ENCODE results near the gene INPP5E. TPM values are rescaled to one million over a fixed set of nuclear protein-coding genes. Genes with fewer than 3 reads are reported as not detected.

The INPP5E gene
- total RNA-seq, 2 donors from 2014 or later: 8.8 to 25.4 TPM

DNA sequence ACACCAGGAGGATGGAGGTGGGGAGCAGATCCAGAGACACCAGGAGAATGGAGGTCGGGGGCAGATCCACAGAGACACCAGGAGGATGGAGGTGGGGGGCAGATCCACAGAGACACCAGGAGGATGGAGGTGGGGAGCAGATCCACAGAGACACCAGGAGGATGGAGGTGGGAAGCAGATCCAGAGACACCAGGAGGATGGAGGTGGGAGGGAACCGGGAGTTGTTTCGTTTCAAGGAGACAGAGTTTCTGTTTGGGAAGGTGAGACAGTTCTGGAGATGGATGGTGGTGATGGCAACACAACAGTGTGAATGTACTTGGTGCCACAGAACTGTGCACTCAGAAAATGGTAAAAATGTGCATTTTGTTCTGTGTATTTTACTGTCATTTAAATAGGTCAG, 9.0 kb upstream of the INPP5E start:
- no peak for TF ChIP-seq POLR2A (IDR thresholded peaks at IDR 0.05)
- ATAC-seq: no peak
- Histone ChIP-seq H3K36me3 (replicated peaks in 1 of 2; ENCODE audit: insufficient read depth in 1 of 2, low read depth in 2 of 2) (peaks cover 14 to 52% of the 10 kb centered on the region in 2 donors), H3K27ac (no peak overlapping the region), H3K4me1 (no peaks in the 10 kb centered on the region), H3K9me3 (no peaks in the 10 kb centered on the region), H3K27me3 (no peaks in the 10 kb centered on the region), H3K4me3 (no peak overlapping the region)
- intact Hi-C loops (cut with DNase I): no loop called here
- DNase-seq: no peak
- WGBS, 2 donors: 74 to 80% methylated on average over 3 of the region's 3 CpGs

GRCh38 chr9:136447173-136447778, 7.6 kb upstream of the INPP5E start:
- 89 to 91% methylated on average over 26 to 27 of the region's 27 CpGs for WGBS, 2 donors
- no peaks in the 10 kb centered on the region for H3K9me3 ChIP-seq
- H3K27me3 ChIP-seq: no peaks in the 10 kb centered on the region
- peaks cover 14 to 52% of the 10 kb centered on the region in 2 donors for H3K36me3 ChIP-seq (replicated peaks in 1 of 2; ENCODE audit: insufficient read depth in 1 of 2, low read depth in 2 of 2)
- no peak for DNase-seq
- no peak overlapping the region for H3K4me3 ChIP-seq
- H3K27ac ChIP-seq: no peak overlapping the region
- intact Hi-C loops (cut with DNase I): no loop called here
- TF ChIP-seq POLR2A (IDR thresholded peaks at IDR 0.05) (no peak), CTCF (IDR thresholded peaks at IDR 0.05) (no peak)
- ATAC-seq: no peak
- H3K4me1 ChIP-seq: no peaks in the 10 kb centered on the region

DNA sequence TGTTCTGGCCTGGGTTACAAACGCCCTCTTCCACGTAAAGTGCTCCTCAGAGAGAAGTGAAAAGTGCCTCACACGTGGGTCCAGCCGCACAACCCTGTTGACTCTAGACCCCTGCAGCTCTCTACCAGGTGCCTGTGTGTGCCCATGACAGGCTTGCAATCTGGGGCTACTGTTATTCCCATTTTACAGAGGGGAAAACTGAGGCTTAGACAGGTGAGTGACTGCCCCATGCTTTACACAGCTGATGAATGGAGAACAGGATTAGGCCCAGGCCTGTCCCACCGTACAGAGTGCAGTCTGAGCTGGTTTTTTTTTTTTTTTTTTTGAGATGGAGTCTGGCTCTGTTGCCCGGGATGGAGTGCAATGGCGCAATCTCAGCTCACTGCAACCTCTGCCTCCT, 6.2 kb upstream of the INPP5E start:
- Histone ChIP-seq H3K36me3 (replicated peaks in 1 of 2; ENCODE audit: insufficient read depth in 1 of 2, low read depth in 2 of 2) (peaks cover 10 to 53% of the 10 kb centered on the region in 2 donors), H3K27me3 (no peaks in the 10 kb centered on the region), H3K27ac (no peak overlapping the region), H3K4me3 (no peak overlapping the region), H3K9me3 (no peaks in the 10 kb centered on the region), H3K4me1 (no peaks in the 10 kb centered on the region)
- WGBS, 2 donors: 86 to 97% methylated on average over 7 of the region's 7 CpGs
- intact Hi-C loops (cut with DNase I): no loop called here
- DNase-seq: no peak
- no peak for ATAC-seq
- no peak for TF ChIP-seq POLR2A (IDR thresholded peaks at IDR 0.05)
- TF ChIP-seq CTCF (IDR thresholded peaks at IDR 0.05): no peak

DNA sequence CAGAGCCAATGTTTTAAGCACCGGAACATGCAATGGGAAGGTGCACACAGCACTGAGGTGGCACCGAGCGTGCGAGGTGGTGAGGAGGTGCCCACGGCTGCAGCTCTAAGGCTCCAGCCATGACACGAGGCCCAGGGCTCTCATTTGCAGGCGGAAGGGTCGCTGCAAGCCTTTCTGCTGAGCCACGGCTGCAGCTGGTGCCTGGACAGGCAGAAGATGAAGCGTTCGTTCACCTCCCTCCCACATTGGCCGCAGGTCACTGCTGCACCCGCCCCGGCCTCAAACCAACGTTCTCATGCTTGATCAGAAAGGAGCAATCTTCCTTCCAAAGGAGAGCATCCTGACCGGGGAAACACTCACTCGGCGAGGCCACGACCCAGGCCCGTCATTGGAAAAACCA, 4.5 kb upstream of the INPP5E start:
- no peaks in the 10 kb centered on the region for H3K27me3 ChIP-seq
- no peak for TF ChIP-seq POLR2A (IDR thresholded peaks at IDR 0.05)
- no peak for TF ChIP-seq CTCF (IDR thresholded peaks at IDR 0.05)
- H3K4me1 ChIP-seq: peaks cover 5% of the 10 kb centered on the region
- H3K4me3 ChIP-seq: no peak overlapping the region
- H3K27ac ChIP-seq: no peak overlapping the region
- no peaks in the 10 kb centered on the region for H3K9me3 ChIP-seq
- DNase-seq (no peak), ATAC-seq (no peak)
- 90 to 95% methylated on average over 19 to 20 of the region's 20 CpGs for WGBS, 2 donors
- peaks cover 7 to 43% of the 10 kb centered on the region in 2 donors for H3K36me3 ChIP-seq (replicated peaks in 1 of 2; ENCODE audit: insufficient read depth in 1 of 2, low read depth in 2 of 2)
- intact Hi-C loops (cut with DNase I): no loop called here

- H3K36me3 ChIP-seq (replicated peaks in 1 of 2; ENCODE audit: insufficient read depth in 1 of 2, low read depth in 2 of 2): peaks cover 7 to 43% of the 10 kb centered on the region in 2 donors
- no peaks in the 10 kb centered on the region for H3K27me3 ChIP-seq
- H3K4me3 ChIP-seq: no peak overlapping the region
- peaks cover 6% of the 10 kb centered on the region for H3K4me1 ChIP-seq
- TF ChIP-seq POLR2A (IDR thresholded peaks at IDR 0.05) (no peak), CTCF (IDR thresholded peaks at IDR 0.05) (no peak)
- no peak overlapping the region for H3K27ac ChIP-seq
- WGBS, 2 donors: 93 to 95% methylated on average over 7 of the region's 7 CpGs
- ATAC-seq (no peak), DNase-seq (no peak)
- intact Hi-C loops (cut with DNase I): no loop called here
- no peaks in the 10 kb centered on the region for H3K9me3 ChIP-seq
These were observed 4.0 kb upstream of the INPP5E start for GRCh38 chr9:136443687-136444086.
